Stomach (tissue), 9 donors: ENCODE data around the gene DENND5A. TPM values are rescaled to one million over a fixed set of nuclear protein-coding genes. Genes with fewer than 3 reads are reported as not detected.

ENCODE experiments used
- DNase-seq, 2 donors: peaks; one replicate each; pipeline versions ENCODE4 v3.0.0 to v3.0.0-alpha.2; 2013 to 2019
- H3K27ac ChIP-seq, 5 donors: fragments of 200-600 bp in 4 of 5; sonication (generic) in 4 of 5; one replicate each; pipeline ENCODE4 v1.5.1; 2013 to 2019; ENCODE audit warnings: mild to moderate bottlenecking in 1 of 5, moderate library complexity in 1 of 5
- H3K27me3 ChIP-seq, 3 donors: fragments of 200-600 bp; sonication (generic); one replicate each; pipeline ENCODE4 v1.5.1; 2017 to 2019; ENCODE audit warnings: mixed run types in 1 of 3
- H3K36me3 ChIP-seq, 4 donors: fragments of 200-600 bp; sonication (generic); 1 replicate in 3 of 4; 2 replicates in 1 of 4; pipeline ENCODE4 v1.5.1; 2016 to 2019
- H3K4me1 ChIP-seq, 4 donors: fragments of 200-600 bp; sonication (generic); one replicate each; pipeline ENCODE4 v1.5.1; 2016 to 2019
- H3K4me3 ChIP-seq, 4 donors: fragments of 200-600 bp; sonication (generic) in 3 of 4; one replicate each; pipeline ENCODE4 v1.5.1; 2016 to 2019; ENCODE audit warnings: mild to moderate bottlenecking in 1 of 4
- H3K9me3 ChIP-seq, 4 donors: fragments of 200-600 bp; sonication (generic); one replicate each; pipeline ENCODE4 v1.5.1; 2016 to 2019
- CTCF ChIP-seq, 7 experiments: fragments of 450-650 bp in 4 of 7; fragments of 200-600 bp in 3 of 7; sonication (generic) in 3 of 7; IDR thresholded peaks; one replicate each; pipeline ENCODE4 v1.5.1; 2016 to 2019; ENCODE audit warnings: antibody characterized with exemption in 7 of 7, control low read depth in 2 of 7, mild to moderate bottlenecking in 1 of 7
- EP300 ChIP-seq: sonication (generic); formaldehyde crosslinking; IDR thresholded peaks from one replicate; pipeline ENCODE4 v1.6.1; 2017; ENCODE audit warnings: antibody characterized with exemption
- POLR2A ChIP-seq, 4 donors: fragments of 450-650 bp; IDR thresholded peaks; one replicate each; pipeline ENCODE4 v1.6.1; 2016; ENCODE audit warnings: antibody characterized with exemption in 4 of 4, control low read depth in 2 of 4, mild to moderate bottlenecking in 1 of 4, moderate library complexity in 1 of 4
- POLR2AphosphoS5 ChIP-seq, 3 donors: sonication (generic); formaldehyde crosslinking; IDR thresholded peaks; one replicate each; pipeline ENCODE4 v1.6.1; 2016; ENCODE audit warnings: antibody characterized with exemption in 3 of 3
- WGBS, 5 donors: extraction: QIAGEN DNeasy Blood & Tissue Kit in 3 of 5; methylation state at CpG; one replicate each; pipeline versions ENCODE4 v1.1.5 to v1.1.7; 2013 to 2018; 5-methylcytosine and 5-hydroxymethylcytosine counted together
- intact Hi-C: fragments of 100-400 bp; cut with DNase I; formaldehyde crosslinking; loops from one replicate; pipeline ENCODE4 v1.15.1; 2023; ENCODE audit warnings: low total_unique reads
- polyA plus RNA-seq, 3 donors: library from polyadenylated mRNA; stranded (reverse); fragments of 200-250 nt; gene quantifications; one replicate each; pipeline ENCODE4 v1.2.3, GENCODE V29; 2013
- total RNA-seq, 5 donors: library from RNA; depleted of rRNA; stranded (reverse); fragments of >200 nt; gene quantifications; one replicate each; pipeline versions ENCODE4 v1.1.0 to v1.2.3, GENCODE V29; 2014 to 2016
- donor health status: healthy with polysubstance abuse.
- donor health status: Bipolar disorder and iron deficiency.
- donor health status: healthy.

The DENND5A gene
- total and polyA plus RNA-seq, 8 donors, result 14.8 to 152 (median 42.3) TPM

- DNase-seq, result no peak
- Histone ChIP-seq H3K4me1 (no peaks in the 10 kb centered on the region), H3K36me3 (peaks cover 3 to 58% (median 56%) of the 10 kb centered on the region in 4 donors), H3K4me3 (no peak overlapping the region), H3K27me3 (no peaks in the 10 kb centered on the region), H3K27ac (no peak overlapping the region), H3K9me3 (no peaks in the 10 kb centered on the region)
- TF ChIP-seq POLR2AphosphoS5 (IDR thresholded peaks at IDR 0.05), result no peak
- TF ChIP-seq EP300, result no peak
- TF ChIP-seq POLR2A (IDR thresholded peaks at IDR 0.05), result no peak
- TF ChIP-seq CTCF (IDR thresholded peaks at IDR 0.05), result no peak
- intact Hi-C loops, result no loop called here
- WGBS, 5 donors, result 96 to 99% (median 98%) methylated on average over 7 of the region's 7 CpGs
These were observed 28.5 kb upstream of the DENND5A start for GRCh38 chr11:9293646-9294045.

- Histone ChIP-seq H3K4me3 (no peak overlapping the region), H3K36me3 (peaks cover 3 to 48% (median 41%) of the 10 kb centered on the region in 4 donors), H3K27me3 (no peaks in the 10 kb centered on the region), H3K27ac (no peak overlapping the region), H3K9me3 (no peaks in the 10 kb centered on the region), H3K4me1 (peaks cover 0 to under 1% (median 0%) of the 10 kb centered on the region in 4 donors)
- 89 to 91% (median 91%) methylated on average over 14 of the region's 14 CpGs for WGBS, 5 donors
- DNase-seq, result no peak
- TF ChIP-seq POLR2AphosphoS5 (IDR thresholded peaks at IDR 0.05) (no peak), CTCF (IDR thresholded peaks at IDR 0.05) (no peak), EP300 (no peak), POLR2A (IDR thresholded peaks at IDR 0.05) (no peak)
- intact Hi-C loops, result no loop called here
These were observed 20.9 kb upstream of the DENND5A start for GRCh38 chr11:9285850-9286587.

- Histone ChIP-seq H3K4me1 (peaks cover 3 to 10% (median 6%) of the 10 kb centered on the region in 4 donors), H3K27me3 (no peaks in the 10 kb centered on the region)
- TF ChIP-seq EP300, result no peak
- peak in 2 of 3 donors; percentile 31 to 61 for TF ChIP-seq POLR2AphosphoS5 (IDR thresholded peaks at IDR 0.05)
- no peak for TF ChIP-seq POLR2A (IDR thresholded peaks at IDR 0.05)
These were observed 15.6 kb upstream of the DENND5A start for GRCh38 chr11:9280655-9281301.

GRCh38 chr11:9277176-9277575 is 12.0 kb upstream of the DENND5A start:
- 92 to 96% (median 94%) methylated on average over 8 of the region's 8 CpGs for WGBS, 5 donors
- Histone ChIP-seq H3K27me3 (no peaks in the 10 kb centered on the region), H3K4me1 (peaks cover 5 to 17% (median 9%) of the 10 kb centered on the region in 4 donors), H3K36me3 (peaks cover 0 to 16% (median 13%) of the 10 kb centered on the region in 4 donors), H3K9me3 (no peaks in the 10 kb centered on the region), H3K4me3 (no peak overlapping the region), H3K27ac (no peak overlapping the region)
- intact Hi-C loops, result no loop called here
- no peak for DNase-seq
- no peak for TF ChIP-seq POLR2AphosphoS5 (IDR thresholded peaks at IDR 0.05)

More at GRCh38 chr11:9280655-9281301, 15.6 kb upstream of the DENND5A start:
- intact Hi-C loops, result no loop called here
- H3K4me3 ChIP-seq, result no peak overlapping the region
- no peaks in the 10 kb centered on the region for H3K9me3 ChIP-seq
- H3K27ac ChIP-seq, result no peak overlapping the region
- H3K36me3 ChIP-seq, result peaks cover 3 to 33% (median 27%) of the 10 kb centered on the region in 4 donors
- WGBS, 5 donors, result 20 to 33% (median 26%) methylated on average over 4 of the region's 4 CpGs
- peak; percentile 57 to 72 for DNase-seq

- no peaks in the 10 kb centered on the region for H3K9me3 ChIP-seq
- H3K4me3 ChIP-seq, result no peak overlapping the region
- TF ChIP-seq POLR2A (IDR thresholded peaks at IDR 0.05) (no peak), CTCF (IDR thresholded peaks at IDR 0.05) (no peak), EP300 (no peak), POLR2AphosphoS5 (IDR thresholded peaks at IDR 0.05) (no peak)
- 75 to 87% (median 81%) methylated on average over 3 of the region's 3 CpGs for WGBS, 5 donors
- H3K27ac ChIP-seq, result no peak overlapping the region
- H3K36me3 ChIP-seq, result peaks cover 0 to 12% (median 8%) of the 10 kb centered on the region in 4 donors
- H3K4me1 ChIP-seq, result peaks cover 5 to 17% (median 9%) of the 10 kb centered on the region in 4 donors
- intact Hi-C loops, result no loop called here
- peak in 1 of 2 donors; percentile 30 for DNase-seq
- H3K27me3 ChIP-seq, result no peaks in the 10 kb centered on the region
These were observed 11.4 kb upstream of the DENND5A start for GRCh38 chr11:9276571-9276970.
